NCI-H187 treated with DMSO at 0.1 percent for 48 hours (cell line): Measurements from ENCODE around the gene ASIC4.

Source experiments
- DNase-seq: peaks from one replicate; lab custom pipeline; 2025; lab: John Stamatoyannopoulos, UW

Gene ASIC4

GRCh38 chr2:219552382-219553167, 38.3 kb downstream of the ASIC4 start:
- DNase-seq = no peak

GRCh38 chr2:219553168-219553417, 38.8 kb downstream of the ASIC4 start:
- DNase-seq = no peak

- DNase-seq = no peak
These were observed 39.2 kb downstream of the ASIC4 start for GRCh38 chr2:219553463-219553963.

- no peak for DNase-seq
These were observed 40.1 kb downstream of the ASIC4 start for GRCh38 chr2:219554350-219554749.

- DNase-seq = no peak
These were observed 41.7 kb downstream of the ASIC4 start for GRCh38 chr2:219555956-219556355.

GRCh38 chr2:219556413-219556812, 42.1 kb downstream of the ASIC4 start:
- DNase-seq = no peak

- no peak for DNase-seq
These were observed 43.0 kb downstream of the ASIC4 start for GRCh38 chr2:219557320-219557719.

- DNase-seq = no peak
These were observed 43.8 kb downstream of the ASIC4 start for GRCh38 chr2:219557791-219558785.

- DNase-seq = no peak
These were observed 45.1 kb downstream of the ASIC4 start for GRCh38 chr2:219559156-219559915.

- DNase-seq = no peak
These were observed 46.0 kb downstream of the ASIC4 start for GRCh38 chr2:219560037-219560892.

- DNase-seq = no peak
These were observed 46.6 kb downstream of the ASIC4 start for GRCh38 chr2:219560893-219561178.

GRCh38 chr2:219561179-219562048, 47.1 kb downstream of the ASIC4 start:
- no peak for DNase-seq

GRCh38 chr2:219562049-219563020, 48.1 kb downstream of the ASIC4 start:
- DNase-seq = no peak

GRCh38 chr2:219563271-219563928, 49.1 kb downstream of the ASIC4 start:
- no peak for DNase-seq

GRCh38 chr2:219565130-219566080, 51.1 kb downstream of the ASIC4 start:
- no peak for DNase-seq

GRCh38 chr2:219566640-219567039, 52.4 kb downstream of the ASIC4 start:
- DNase-seq = no peak

- no peak for DNase-seq
These were observed 52.8 kb downstream of the ASIC4 start for GRCh38 chr2:219567131-219567530.
